Hepatocyte (in vitro differentiated cells): ENCODE measurements around the gene RDM1.

Experiments
- EZH2 ChIP-seq: fragments of 200-600 bp; sonication (generic); IDR thresholded peaks from 2 replicates; pipeline ENCODE4 v1.6.1; 2016; ENCODE audit warnings: antibody characterized with exemption, mild to moderate bottlenecking, borderline replicate concordance
- EZH2phosphoT487 ChIP-seq: fragments of 200-600 bp; sonication (generic); IDR thresholded peaks from one replicate; pipeline ENCODE4 v1.6.1; 2018; ENCODE audit warnings: antibody characterized with exemption, mild to moderate bottlenecking, low read depth, moderate library complexity; ENCODE audit not compliant: unreplicated experiment, severe bottlenecking
- TF ChIP-seq, protein P1 (sequence below): fragments of 200-600 bp; sonication (generic); IDR thresholded peaks from 2 replicates; pipeline ENCODE4 v1.5.1; 2016; ENCODE audit warnings: antibody characterized with exemption, mild to moderate bottlenecking; ENCODE audit not compliant: poor library complexity

DNA sequence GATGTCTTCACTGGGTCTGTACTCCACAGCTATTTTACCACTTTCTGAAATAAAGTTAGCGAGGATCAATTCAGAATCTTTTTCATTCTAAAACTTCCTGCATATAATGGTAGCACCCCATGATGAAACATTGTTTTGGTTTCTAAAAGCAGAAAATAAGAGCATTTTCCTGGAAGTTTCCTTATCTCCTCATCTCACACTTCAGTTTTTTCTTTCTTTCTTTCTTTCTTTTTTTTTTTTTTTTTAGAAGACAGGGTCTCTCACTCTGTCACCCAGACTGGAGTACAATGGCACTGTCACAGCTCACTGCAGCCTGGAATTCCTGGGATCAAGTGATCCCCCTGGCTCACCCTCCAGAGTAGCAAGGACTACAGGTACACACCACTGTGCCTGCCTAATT, 10.3 kb downstream of the RDM1 start:
- TF ChIP-seq, protein P1, sequence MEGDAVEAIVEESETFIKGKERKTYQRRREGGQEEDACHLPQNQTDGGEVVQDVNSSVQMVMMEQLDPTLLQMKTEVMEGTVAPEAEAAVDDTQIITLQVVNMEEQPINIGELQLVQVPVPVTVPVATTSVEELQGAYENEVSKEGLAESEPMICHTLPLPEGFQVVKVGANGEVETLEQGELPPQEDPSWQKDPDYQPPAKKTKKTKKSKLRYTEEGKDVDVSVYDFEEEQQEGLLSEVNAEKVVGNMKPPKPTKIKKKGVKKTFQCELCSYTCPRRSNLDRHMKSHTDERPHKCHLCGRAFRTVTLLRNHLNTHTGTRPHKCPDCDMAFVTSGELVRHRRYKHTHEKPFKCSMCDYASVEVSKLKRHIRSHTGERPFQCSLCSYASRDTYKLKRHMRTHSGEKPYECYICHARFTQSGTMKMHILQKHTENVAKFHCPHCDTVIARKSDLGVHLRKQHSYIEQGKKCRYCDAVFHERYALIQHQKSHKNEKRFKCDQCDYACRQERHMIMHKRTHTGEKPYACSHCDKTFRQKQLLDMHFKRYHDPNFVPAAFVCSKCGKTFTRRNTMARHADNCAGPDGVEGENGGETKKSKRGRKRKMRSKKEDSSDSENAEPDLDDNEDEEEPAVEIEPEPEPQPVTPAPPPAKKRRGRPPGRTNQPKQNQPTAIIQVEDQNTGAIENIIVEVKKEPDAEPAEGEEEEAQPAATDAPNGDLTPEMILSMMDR, result no peak
- TF ChIP-seq EZH2 (no peak), EZH2phosphoT487 (no peak)
